HepG2 (cell line): ENCODE results near the gene POLN. TPM values are rescaled to one million over a fixed set of nuclear protein-coding genes. Genes with fewer than 3 reads are reported as not detected.

Experiments used
- ATAC-seq: fragments of 200-7000 bp; cut with Tn5 transposase; 3 replicates; pipeline ENCODE4 v1.9.1; 2020; ENCODE audit warnings: mild to moderate bottlenecking, moderate library complexity
- BruUV-seq: library from RNA; stranded (reverse); fragments of 400-500 nt; replicated peaks from 2 replicates; lab custom pipeline; 2021; lab: Mats Ljungman, UMichigan
- CTCF ChIA-PET: fragments of 300-600 bp; formaldehyde crosslinking; extraction: SDS; loops from one replicate; lab custom pipeline; 2021; ENCODE audit warnings: low total read pairs, inconsistent platforms, low intra/inter-chr PET ratio; lab: Yijun Ruan, JAX
- POLR2A ChIA-PET: fragments of 350-600 bp; sonication (Branson Sonifier 250); formaldehyde crosslinking; loops from one replicate; lab custom pipeline; 2020; ENCODE audit warnings: antibody characterized with exemption, inconsistent platforms; lab: Yijun Ruan, JAX
- DNase-seq: peaks from one replicate; pipeline ENCODE4 v3.0.0-alpha.2; 2015; ENCODE audit warnings: low spot score
- FAIRE-seq: peaks from 3 replicates; lab custom pipeline; 2011; peaks lifted over from hg19 to GRCh38; lab: Jason Lieb, UNC
- H2AFZ ChIP-seq: one replicate; pipeline ENCODE4 v1.6.1; 2011; ENCODE audit warnings: low read length, inconsistent platforms
- H3K27ac ChIP-seq: fragments of 300-600 bp; 3 replicates; pipeline ENCODE4 v1.8.0; 2011; ENCODE audit warnings: mixed run types, mild to moderate bottlenecking, mixed read lengths, low read length, inconsistent platforms; ENCODE audit not compliant: insufficient read depth; ENCODE audit errors: extremely low read length
- H3K27me3 ChIP-seq, 2 experiments: fragments of 200-600 bp in 1 of 2; 2 replicates in 1 of 2; 3 replicates in 1 of 2; pipeline versions ENCODE4 v1.6.0 to v1.8.0; 2011; ENCODE audit warnings: low read length in 2 of 2, mild to moderate bottlenecking in 2 of 2, moderate library complexity in 2 of 2, inconsistent platforms in 1 of 2; ENCODE audit not compliant: insufficient read depth in 2 of 2, control insufficient read depth in 1 of 2
- H3K36me3 ChIP-seq, 2 experiments: fragments of 200-600 bp in 1 of 2; replicated peaks in 1 of 2; 2 replicates in 1 of 2; 3 replicates in 1 of 2; pipeline versions ENCODE4 v1.5.1 to v1.8.0; 2011; ENCODE audit warnings: low read length in 2 of 2, inconsistent platforms in 1 of 2; ENCODE audit not compliant: insufficient read depth in 2 of 2, control insufficient read depth in 1 of 2
- H3K4me1 ChIP-seq: 2 replicates; pipeline ENCODE4 v1.5.1; 2012; ENCODE audit warnings: low read length, inconsistent platforms; ENCODE audit not compliant: insufficient read depth
- H3K4me2 ChIP-seq: 2 replicates; pipeline ENCODE4 v1.6.0; 2011; ENCODE audit warnings: low read depth, low read length, inconsistent platforms
- H3K4me3 ChIP-seq, 3 experiments: fragments of 200-600 bp in 1 of 3; sonication (generic), shearing (Covaris generic) in 1 of 3; replicated peaks in 1 of 3; 2 replicates each; pipeline ENCODE4 v1.5.1; 2011 to 2016; ENCODE audit warnings: low read length in 3 of 3, inconsistent platforms in 2 of 3, low read depth in 2 of 3, mild to moderate bottlenecking in 2 of 3, control low read depth in 1 of 3, mixed read lengths in 1 of 3; ENCODE audit not compliant: insufficient read depth in 1 of 3
- H3K79me2 ChIP-seq: one replicate; pipeline ENCODE4 v1.6.1; 2011; ENCODE audit warnings: low read length, inconsistent platforms; ENCODE audit not compliant: insufficient read depth
- H3K9ac ChIP-seq: 2 replicates; pipeline ENCODE4 v1.6.0; 2011; ENCODE audit warnings: mild to moderate bottlenecking, low read depth, low read length, inconsistent platforms; ENCODE audit not compliant: insufficient read depth
- H3K9me3 ChIP-seq: 2 replicates; pipeline ENCODE4 v1.5.1; 2012; ENCODE audit warnings: mild to moderate bottlenecking, low read length
- H4K20me1 ChIP-seq: 2 replicates; pipeline ENCODE4 v1.6.0; 2011; ENCODE audit warnings: inconsistent platforms, mild to moderate bottlenecking, low read length, moderate library complexity; ENCODE audit not compliant: insufficient read depth
- ATF3 ChIP-seq: sonication (generic); formaldehyde crosslinking; IDR thresholded peaks from 2 replicates; pipeline ENCODE4 v1.4.0; 2020; ENCODE audit warnings: missing genetic modification reagents
- CHD2 ChIP-seq: IDR thresholded peaks from 2 replicates; pipeline ENCODE4 v1.6.1; 2011; ENCODE audit warnings: low read depth, low read length, improper control_type of control experiment
- HDAC1 ChIP-seq: sonication (generic); formaldehyde crosslinking; IDR thresholded peaks from 2 replicates; pipeline ENCODE4 v1.5.1; 2020; ENCODE audit warnings: mild to moderate bottlenecking, missing genetic modification reagents
- HOXA3 ChIP-seq: sonication (generic); formaldehyde crosslinking; IDR thresholded peaks from 2 replicates; pipeline ENCODE4 v1.5.0; 2020; ENCODE audit warnings: missing genetic modification reagents
- KLF9 ChIP-seq: IDR thresholded peaks from 2 replicates; pipeline ENCODE4 v1.6.1; 2016; ENCODE audit warnings: low read depth
- MBNL3 ChIP-seq: fragments of 250-450 bp; sonication (Bioruptor Pico); conservative IDR thresholded peaks from 2 replicates; pipeline ENCODE4 v1.8.0; 2022; ENCODE audit warnings: mild to moderate bottlenecking, inconsistent platforms
- RXRA ChIP-seq: sonication (generic); formaldehyde crosslinking; IDR thresholded peaks from 2 replicates; pipeline ENCODE4 v1.5.1; 2020; ENCODE audit warnings: missing genetic modification reagents
- ZFP62 ChIP-seq: sonication (generic); formaldehyde crosslinking; IDR thresholded peaks from 2 replicates; pipeline ENCODE4 v1.4.0; 2020; ENCODE audit warnings: missing genetic modification reagents
- ZMYM4 ChIP-seq: sonication (generic); formaldehyde crosslinking; IDR thresholded peaks from 2 replicates; pipeline ENCODE4 v1.8.1; 2023; ENCODE audit warnings: mild to moderate bottlenecking, missing genetic modification reagents
- ZNF234 ChIP-seq: sonication (generic); formaldehyde crosslinking; conservative IDR thresholded peaks from 2 replicates; pipeline ENCODE4 v1.5.1; 2020; ENCODE audit warnings: mild to moderate bottlenecking, missing genetic modification reagents
- ZNF253 ChIP-seq: sonication (generic); formaldehyde crosslinking; IDR thresholded peaks from 2 replicates; pipeline ENCODE4 v1.8.0; 2022; ENCODE audit warnings: mild to moderate bottlenecking, missing genetic modification reagents, borderline replicate concordance
- ZNF510 ChIP-seq: sonication (generic); formaldehyde crosslinking; IDR thresholded peaks from 2 replicates; pipeline ENCODE4 v1.4.0; 2020; ENCODE audit warnings: low read depth, mild to moderate bottlenecking, missing genetic modification reagents
- ZNF574 ChIP-seq: sonication (generic); formaldehyde crosslinking; IDR thresholded peaks from 2 replicates; pipeline ENCODE4 v1.4.0; 2020; ENCODE audit warnings: missing genetic modification reagents
- WGBS: methylation state at CpG from one replicate; pipeline ENCODE4 v1.1.6; 2017; ENCODE audit warnings: low lambda C conversion rate; 5-methylcytosine and 5-hydroxymethylcytosine counted together
- in situ Hi-C: cut with HindIII; loops from 2 replicates; pipeline ENCODE4 v1.10.0; 2017; ENCODE audit warnings: low pct_unique_long_range_greater_than_20kb; ENCODE audit not compliant: extremely low pct_ligation_motif_present
- intact Hi-C: fragments of 100-400 bp; cut with micrococcal nuclease; formaldehyde crosslinking; loops from one replicate; pipeline ENCODE4 v1.10.0; 2022; ENCODE audit not compliant: unreplicated experiment
- polyA plus RNA-seq, 8 experiments: library from polyadenylated mRNA; depleted of rRNA in 3 of 8; stranded (reverse) in 7 of 8; unstranded in 1 of 8; fragments of >200 nt; fragmentation: Illumina TruSeq in 4 of 8; extraction: Trizol in 4 of 8; gene quantifications; 2 replicates each; pipeline versions ENCODE4 v1.2.1 to v1.2.3, GENCODE V29; 2011 to 2016; ENCODE audit warnings: low read depth in 4 of 8, missing spikeins in 1 of 8, mixed read lengths in 1 of 8; ENCODE audit not compliant: insufficient read depth in 1 of 8
- total RNA-seq, 5 experiments: library from RNA; depleted of rRNA; stranded (reverse); fragments of >200 nt; fragmentation: Illumina TruSeq; extraction: Trizol; gene quantifications; 2 replicates each; pipeline ENCODE4 v1.2.3, GENCODE V29; 2016; ENCODE audit warnings: low read depth in 1 of 5

Gene POLN
- total and polyA plus RNA-seq, 2 of the 13 experiments (the other 11 are each of a cell fraction or from before 2014, with no cell fraction given): 0.93 to 1.5 TPM

GRCh38 chr4:2049381-2049780 is 192.5 kb downstream of the POLN start:
- FAIRE-seq: no peak
- ChIA-PET CTCF (no interaction called here), POLR2A (no interaction called here)
- 64% methylated on average over 7 of the region's 7 CpGs for WGBS
- H3K27me3 ChIP-seq: peaks cover 1 to 20% of the 10 kb centered on the region in 2 experiments; a peak in 3 of 5 replicates
- no peaks in the 10 kb centered on the region for H4K20me1 ChIP-seq
- intact Hi-C loops: no loop called here
- H3K27ac ChIP-seq: no peak overlapping the region
- no TSS peak for BruUV-seq
- no peaks in the 10 kb centered on the region for H3K9me3 ChIP-seq
- in situ Hi-C loops: no loop called here
- no peak overlapping the region for H3K4me3 ChIP-seq
- TF ChIP-seq ATF3 (no peak), ZNF253 (CRISPR knock-in tag) (no peak), ZFP62 (CRISPR knock-in tag) (no peak), ZMYM4 (CRISPR knock-in tag) (no peak), CHD2 (no peak), MBNL3 (CRISPR knock-in tag) (no peak), KLF9 (CRISPR knock-in tag) (no peak), HOXA3 (no peak), ZNF574 (CRISPR knock-in tag) (no peak), ZNF234 (no peak), RXRA (CRISPR knock-in tag) (no peak), HDAC1 (CRISPR knock-in tag) (no peak), ZNF510 (CRISPR knock-in tag) (no peak)
- no peak overlapping the region for H3K4me2 ChIP-seq
- ATAC-seq: no peak
- H2AFZ ChIP-seq: no peak overlapping the region
- H3K36me3 ChIP-seq: no peaks in the 10 kb centered on the region
- DNase-seq: no peak
- no peak overlapping the region for H3K9ac ChIP-seq
- no peaks in the 10 kb centered on the region for H3K79me2 ChIP-seq
- no peaks in the 10 kb centered on the region for H3K4me1 ChIP-seq
